HCT116 (cell line): ENCODE measurements around the gene MBD3. TPM values are rescaled to one million over a fixed set of nuclear protein-coding genes. Genes with fewer than 3 reads are reported as not detected.

Experiments
- ATAC-seq: fragments of 200-7000 bp; cut with Tn5 transposase; 2 replicates; pipeline ENCODE4 v1.9.1; 2020; ENCODE audit warnings: mild to moderate bottlenecking, moderate library complexity
- BruUV-seq: library from RNA; stranded (reverse); fragments of 400-500 nt; replicated peaks from 2 replicates; lab custom pipeline; 2021; lab: Mats Ljungman, UMichigan
- CTCF ChIA-PET: fragments of 300-600 bp; sonication (Branson Sonifier 250); formaldehyde crosslinking; loops from one replicate; lab custom pipeline; 2021; ENCODE audit warnings: antibody characterized with exemption; lab: Charles Lee
- POLR2A ChIA-PET: fragments of 300-600, 350-600 bp; sonication (Branson Sonifier 250); formaldehyde crosslinking; loops from one replicate; lab custom pipeline; 2021; ENCODE audit warnings: antibody characterized with exemption; lab: Charles Lee
- RAD21 ChIA-PET, 2 experiments: fragments of 300-600 bp; sonication (Branson Sonifier 250); formaldehyde crosslinking; loops; one replicate each; lab custom pipeline; 2023; ENCODE audit warnings: low total read pairs in 2 of 2; ENCODE audit not compliant: uncharacterized antibody in 2 of 2, unreplicated experiment in 2 of 2, low non-redundant PET in 1 of 2; lab: Charles Lee
- DNase-seq: peaks from one replicate; pipeline ENCODE4 v3.0.0-alpha.2; 2010; ENCODE audit warnings: low read depth, low spot score
- H2AFZ ChIP-seq: fragments of 200-600 bp; shearing (Covaris generic), sonication (generic); 2 replicates; pipeline ENCODE4 v1.6.1; 2017; ENCODE audit warnings: low read depth, mixed run types, mixed read lengths, antibody characterized with exemption, low read length; ENCODE audit not compliant: poor library complexity, severe bottlenecking
- H3K27ac ChIP-seq: 2 replicates; pipeline ENCODE4 v1.5.1; 2012; ENCODE audit warnings: low read depth, low read length
- H3K27me3 ChIP-seq: fragments of 200-600 bp; sonication (generic); 2 replicates; pipeline ENCODE4 v1.6.1; 2016; ENCODE audit warnings: mixed run types, low read length, mixed read lengths; ENCODE audit not compliant: insufficient read depth
- H3K36me3 ChIP-seq, 2 experiments: fragments of 200-500 bp in 1 of 2; fragments of 200-600 bp in 1 of 2; sonication (Bioruptor generic) in 1 of 2; sonication (generic) in 1 of 2; 2 replicates each; pipeline versions ENCODE4 v1.5.1 to v1.6.1; 2014 to 2016; ENCODE audit warnings: low read length in 2 of 2, inconsistent platforms in 1 of 2, mixed read lengths in 1 of 2, mixed run types in 1 of 2; ENCODE audit not compliant: insufficient read depth in 2 of 2, control insufficient read depth in 1 of 2
- H3K4me1 ChIP-seq, 2 experiments: fragments of 200-600 bp in 1 of 2; sonication (generic) in 1 of 2; 2 replicates each; pipeline versions ENCODE4 v1.5.1 to v1.6.1; 2012 to 2017; ENCODE audit warnings: low read length in 2 of 2, inconsistent platforms in 1 of 2, mild to moderate bottlenecking in 1 of 2, mixed read lengths in 1 of 2, mixed run types in 1 of 2, moderate library complexity in 1 of 2; ENCODE audit not compliant: insufficient read depth in 2 of 2, control insufficient read depth in 1 of 2
- H3K4me2 ChIP-seq: fragments of 200-600 bp; sonication (generic); 2 replicates; pipeline ENCODE4 v1.6.1; 2017; ENCODE audit warnings: mixed run types, low read length, mixed read lengths
- H3K4me3 ChIP-seq, 2 experiments: fragments of 200-600 bp in 1 of 2; sonication (generic) in 1 of 2; replicated peaks in 1 of 2; 2 replicates each; pipeline ENCODE4 v1.5.1; 2011 to 2016; ENCODE audit warnings: low read length in 2 of 2, control low read depth in 1 of 2, low read depth in 1 of 2, mild to moderate bottlenecking in 1 of 2, mixed read lengths in 1 of 2, mixed run types in 1 of 2
- H3K79me2 ChIP-seq: fragments of 200-600 bp; sonication (generic); 2 replicates; pipeline ENCODE4 v1.6.1; 2017; ENCODE audit warnings: mild to moderate bottlenecking, mixed run types, low read length, moderate library complexity, mixed read lengths; ENCODE audit not compliant: insufficient read depth
- H3K9ac ChIP-seq: fragments of 200-600 bp; sonication (generic); 2 replicates; pipeline ENCODE4 v1.6.1; 2016; ENCODE audit warnings: low read length, mixed read lengths
- H3K9me2 ChIP-seq: fragments of 200-600 bp; sonication (generic), shearing (Covaris generic); 2 replicates; pipeline ENCODE4 v1.6.1; 2017; ENCODE audit warnings: mixed run types, mild to moderate bottlenecking, moderate library complexity; ENCODE audit not compliant: insufficient read depth
- H3K9me3 ChIP-seq, 2 experiments: fragments of 200-500 bp in 1 of 2; fragments of 200-600 bp in 1 of 2; sonication (Bioruptor generic) in 1 of 2; sonication (generic) in 1 of 2; 2 replicates each; pipeline ENCODE4 v1.6.1; 2014 to 2017; ENCODE audit warnings: low read length in 2 of 2, mixed read lengths in 2 of 2, inconsistent platforms in 1 of 2, low read depth in 1 of 2, mild to moderate bottlenecking in 1 of 2, mixed run types in 1 of 2, moderate library complexity in 1 of 2; ENCODE audit not compliant: control insufficient read depth in 1 of 2, insufficient read depth in 1 of 2
- H4K20me1 ChIP-seq: fragments of 200-600 bp; sonication (generic), shearing (Covaris generic); 2 replicates; pipeline ENCODE4 v1.6.1; 2017; ENCODE audit warnings: mixed run types, mild to moderate bottlenecking, moderate library complexity; ENCODE audit not compliant: insufficient read depth
- CBX3 ChIP-seq: IDR thresholded peaks from 2 replicates; pipeline ENCODE4 v1.6.1; 2012; ENCODE audit warnings: low read depth
- CEBPB ChIP-seq: IDR thresholded peaks from 2 replicates; pipeline ENCODE4 v1.6.1; 2012; ENCODE audit warnings: low read depth
- EGR1 ChIP-seq: IDR thresholded peaks from 2 replicates; pipeline ENCODE4 v1.6.1; 2012; ENCODE audit warnings: low read depth
- ELF1 ChIP-seq: IDR thresholded peaks from 2 replicates; pipeline ENCODE4 v1.6.1; 2012; ENCODE audit warnings: low read depth, borderline replicate concordance
- EZH2 ChIP-seq: fragments of 200-600 bp; sonication (generic); IDR thresholded peaks from 2 replicates; pipeline ENCODE4 v1.6.1; 2017; ENCODE audit warnings: antibody characterized with exemption, mixed run types
- EZH2phosphoT487 ChIP-seq: fragments of 200-600 bp; IDR thresholded peaks from 2 replicates; pipeline ENCODE4 v1.6.1; 2018; ENCODE audit warnings: antibody characterized with exemption, borderline replicate concordance
- FOSL1 ChIP-seq: IDR thresholded peaks from 2 replicates; pipeline ENCODE4 v1.6.1; 2012; ENCODE audit warnings: low read depth
- JUND ChIP-seq: IDR thresholded peaks from 2 replicates; pipeline ENCODE4 v1.6.1; 2012
- POLR2A ChIP-seq: IDR thresholded peaks from 2 replicates; pipeline ENCODE4 v1.7.0; 2011; ENCODE audit warnings: borderline replicate concordance; ENCODE audit not compliant: insufficient read depth, insufficient read length; ENCODE audit errors: extremely low read depth
- POLR2AphosphoS5 ChIP-seq: IDR thresholded peaks from 2 replicates; pipeline ENCODE4 v1.6.1; 2011; ENCODE audit warnings: mild to moderate bottlenecking, low read depth, low read length, moderate library complexity
- RAD21 ChIP-seq: IDR thresholded peaks from 2 replicates; pipeline ENCODE4 v1.6.1; 2012; ENCODE audit warnings: low read depth, mild to moderate bottlenecking
- SIN3A ChIP-seq: IDR thresholded peaks from 2 replicates; pipeline ENCODE4 v1.6.1; 2012; ENCODE audit warnings: low read depth
- SP1 ChIP-seq: IDR thresholded peaks from 2 replicates; pipeline ENCODE4 v1.6.1; 2012; ENCODE audit warnings: low read depth
- SRF ChIP-seq: IDR thresholded peaks from 2 replicates; pipeline ENCODE4 v1.6.1; 2012; ENCODE audit warnings: low read depth
- TCF7L2 ChIP-seq: IDR thresholded peaks from 2 replicates; pipeline ENCODE4 v1.7.0; 2011; ENCODE audit warnings: borderline replicate concordance, inconsistent platforms; ENCODE audit not compliant: insufficient read depth, insufficient read length; ENCODE audit errors: extremely low read depth
- YY1 ChIP-seq: IDR thresholded peaks from 2 replicates; pipeline ENCODE4 v1.6.1; 2011; ENCODE audit warnings: low read length, low read depth, moderate library complexity, mild to moderate bottlenecking; ENCODE audit not compliant: insufficient replicate concordance; ENCODE audit errors: extremely low read depth
- ZFX ChIP-seq: fragments of 450-650 bp; IDR thresholded peaks from 2 replicates; pipeline ENCODE4 v1.6.1; 2017
- ZNF274 ChIP-seq: fragments of 200-500 bp; sonication (Bioruptor generic); IDR thresholded peaks from 2 replicates; pipeline ENCODE4 v1.6.1; 2014; ENCODE audit warnings: mild to moderate bottlenecking, low read depth, low read length, inconsistent platforms
- intact Hi-C: fragments of 100-400 bp; cut with micrococcal nuclease; formaldehyde crosslinking; loops from 2 replicates; pipeline ENCODE4 v1.10.0; 2022
- total RNA-seq: library from RNA; stranded (reverse); gene quantifications from one replicate; pipeline ENCODE4 v1.2.1, GENCODE V29; 2021; ENCODE audit not compliant: unreplicated experiment
- TF ChIP-seq, protein P1 (sequence below), 3 experiments: fragments of 200-600 bp in 1 of 3; sonication (generic) in 1 of 3; IDR thresholded peaks in 2 of 3; conservative IDR thresholded peaks in 1 of 3; 2 replicates each; pipeline ENCODE4 v1.5.1; 2012 to 2017; ENCODE audit warnings: low read depth in 2 of 3, low read length in 2 of 3, antibody characterized with exemption in 1 of 3, borderline replicate concordance in 1 of 3, control low read depth in 1 of 3, mild to moderate bottlenecking in 1 of 3, mixed read lengths in 1 of 3, mixed run types in 1 of 3, moderate library complexity in 1 of 3; ENCODE audit not compliant: insufficient read depth in 1 of 3
- TF ChIP-seq, protein P2 (sequence below): IDR thresholded peaks from 2 replicates; pipeline ENCODE4 v1.6.1; 2012
- TF ChIP-seq, protein P3 (sequence below): IDR thresholded peaks from 2 replicates; pipeline ENCODE4 v1.6.1; 2012
- TF ChIP-seq, protein P4 (sequence below): IDR thresholded peaks from 2 replicates; pipeline ENCODE4 v1.6.1; 2011; ENCODE audit warnings: mild to moderate bottlenecking, low read length, moderate library complexity; ENCODE audit not compliant: insufficient replicate concordance; ENCODE audit errors: extremely low read depth

The MBD3 gene
- total RNA-seq, 1 experiment from 2014 or later: 85.7 TPM

DNA sequence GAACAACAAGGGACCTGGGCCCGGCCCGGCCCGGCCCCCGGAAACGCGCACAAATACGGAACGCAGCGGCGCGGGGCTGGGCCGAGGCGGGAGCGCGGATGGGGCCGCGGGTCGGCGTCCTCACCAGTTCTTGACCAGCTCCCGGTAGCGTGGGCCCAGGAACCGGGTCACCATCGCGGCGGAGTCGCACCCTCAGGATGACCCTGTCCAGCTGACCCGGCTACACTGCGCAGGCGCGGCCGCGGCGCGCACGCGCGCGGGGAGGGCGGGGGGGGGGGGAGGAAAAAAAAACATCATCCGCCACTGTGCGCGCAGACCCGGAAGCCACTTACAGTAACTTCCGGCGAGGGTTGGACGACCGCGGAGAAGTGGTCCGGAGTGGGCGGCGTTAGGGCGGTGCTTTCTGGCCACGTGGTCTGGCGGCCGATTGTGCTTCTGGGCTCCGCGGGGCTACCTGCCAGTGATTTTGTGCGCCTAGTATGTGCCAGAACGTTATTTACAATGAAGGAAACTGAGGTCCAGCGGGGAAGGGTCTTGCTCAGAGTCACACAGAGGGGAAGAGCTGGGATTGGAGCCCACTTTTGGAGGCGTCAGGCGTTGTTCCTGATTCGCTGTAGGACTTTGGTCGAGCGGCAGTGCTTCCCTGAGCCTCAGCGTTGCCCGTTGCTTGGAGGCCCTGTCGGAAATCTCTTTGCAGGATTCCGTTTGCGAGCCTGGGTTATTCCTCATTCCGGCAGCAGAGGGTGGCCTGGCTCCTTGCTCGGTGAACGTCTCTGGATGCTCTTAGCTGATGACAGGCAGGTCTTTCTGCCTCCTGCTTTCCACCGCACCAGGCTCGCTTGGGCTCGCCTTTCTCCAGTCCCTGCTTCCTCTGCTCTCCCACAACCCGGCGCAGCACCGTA is 12.8 kb upstream of the MBD3 start, which contains the start of gene UQCR11:
TSS of gene UQCR11 (minus strand) at position 227 of the 902 bp plus-strand sequence. CDS start at position 174, 53 bp downstream.
- Histone ChIP-seq H3K79me2 (peaks cover 48% of the 10 kb centered on the region), H3K4me1 (peaks cover 18 to 55% of the 10 kb centered on the region in 2 experiments; a peak in 3 of 4 replicates), H3K9me2 (no peaks in the 10 kb centered on the region), H2AFZ (no peak within 1 kb of the TSS), H3K36me3 (peaks cover 2 to 3% of the 10 kb centered on the region in 2 experiments; a peak in 2 of 4 replicates), H3K4me2 (peak within 1 kb of the TSS; percentile 91), H3K4me3 (peak within 1 kb of the TSS; percentile 97 to 98), H3K9ac (peak within 1 kb of the TSS; percentile 99), H3K9me3 (no peaks in the 10 kb centered on the region), H3K27me3 (no peaks in the 10 kb centered on the region), H3K27ac (peak within 1 kb of the TSS; percentile 81), H4K20me1 (0 out of 2 replicates have a peak, but pooled peaks cover 3% of the 10 kb centered on the region)
- ATAC-seq: peak; percentile 88
- BruUV-seq: TSS peak; percentile 98
- ChIA-PET POLR2A (interaction anchor here (0.6 to 1.0 kb wide), 3 partner anchors 12 to 142 kb away, joined by 3 read pairs; no protein-coding TSS in a partner anchor), RAD21 (no interaction called here), CTCF (interaction anchor here (1.2 kb wide), 1 partner anchor 47 kb away, joined by 3 read pairs; no protein-coding TSS in a partner anchor)
- DNase-seq: peak; percentile 92
- intact Hi-C loops: loop anchor here (10.0 kb wide), 1 partner anchor 209 kb away; the partner anchor contains the start of gene ATP8B3
- TF ChIP-seq SRF (no peak), YY1 (no peak), TCF7L2 (no peak), EZH2phosphoT487 (no peak), POLR2A (peak; percentile 93), EGR1 (0 out of 2 replicates have a peak, but pooled peaks have one; percentile 27), SIN3A (peak; percentile 71; the same call in 1 of the 2 replicates), JUND (no peak), CBX3 (no peak; the same call in 1 of the 2 replicates), CEBPB (no peak), EZH2 (no peak), SP1 (no peak), RAD21 (no peak; the same call in 1 of the 2 replicates), POLR2AphosphoS5 (peak; percentile 94), ZNF274 (no peak), FOSL1 (no peak), ELF1 (no peak; the same call in 1 of the 2 replicates), ZFX (peak; percentile 24; the same call in 1 of the 2 replicates)
- TF ChIP-seq, protein P1, sequence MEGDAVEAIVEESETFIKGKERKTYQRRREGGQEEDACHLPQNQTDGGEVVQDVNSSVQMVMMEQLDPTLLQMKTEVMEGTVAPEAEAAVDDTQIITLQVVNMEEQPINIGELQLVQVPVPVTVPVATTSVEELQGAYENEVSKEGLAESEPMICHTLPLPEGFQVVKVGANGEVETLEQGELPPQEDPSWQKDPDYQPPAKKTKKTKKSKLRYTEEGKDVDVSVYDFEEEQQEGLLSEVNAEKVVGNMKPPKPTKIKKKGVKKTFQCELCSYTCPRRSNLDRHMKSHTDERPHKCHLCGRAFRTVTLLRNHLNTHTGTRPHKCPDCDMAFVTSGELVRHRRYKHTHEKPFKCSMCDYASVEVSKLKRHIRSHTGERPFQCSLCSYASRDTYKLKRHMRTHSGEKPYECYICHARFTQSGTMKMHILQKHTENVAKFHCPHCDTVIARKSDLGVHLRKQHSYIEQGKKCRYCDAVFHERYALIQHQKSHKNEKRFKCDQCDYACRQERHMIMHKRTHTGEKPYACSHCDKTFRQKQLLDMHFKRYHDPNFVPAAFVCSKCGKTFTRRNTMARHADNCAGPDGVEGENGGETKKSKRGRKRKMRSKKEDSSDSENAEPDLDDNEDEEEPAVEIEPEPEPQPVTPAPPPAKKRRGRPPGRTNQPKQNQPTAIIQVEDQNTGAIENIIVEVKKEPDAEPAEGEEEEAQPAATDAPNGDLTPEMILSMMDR (IDR thresholded peaks at IDR 0.05 in 2 of 3, conservative IDR thresholded peaks at IDR 0.05 in 1 of 3; ENCODE audit: borderline replicate concordance in 1 of 3, insufficient read depth in 1 of 3, low read depth in 2 of 3, low read length in 2 of 3): peak in 2 of 3 experiments; percentile 36 to 37; a peak in 4 of 6 replicates
- TF ChIP-seq, protein P2, sequence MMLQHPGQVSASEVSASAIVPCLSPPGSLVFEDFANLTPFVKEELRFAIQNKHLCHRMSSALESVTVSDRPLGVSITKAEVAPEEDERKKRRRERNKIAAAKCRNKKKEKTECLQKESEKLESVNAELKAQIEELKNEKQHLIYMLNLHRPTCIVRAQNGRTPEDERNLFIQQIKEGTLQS: no peak
- TF ChIP-seq, protein P3, sequence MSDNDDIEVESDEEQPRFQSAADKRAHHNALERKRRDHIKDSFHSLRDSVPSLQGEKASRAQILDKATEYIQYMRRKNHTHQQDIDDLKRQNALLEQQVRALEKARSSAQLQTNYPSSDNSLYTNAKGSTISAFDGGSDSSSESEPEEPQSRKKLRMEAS: peak; percentile 84
- TF ChIP-seq, protein P4, sequence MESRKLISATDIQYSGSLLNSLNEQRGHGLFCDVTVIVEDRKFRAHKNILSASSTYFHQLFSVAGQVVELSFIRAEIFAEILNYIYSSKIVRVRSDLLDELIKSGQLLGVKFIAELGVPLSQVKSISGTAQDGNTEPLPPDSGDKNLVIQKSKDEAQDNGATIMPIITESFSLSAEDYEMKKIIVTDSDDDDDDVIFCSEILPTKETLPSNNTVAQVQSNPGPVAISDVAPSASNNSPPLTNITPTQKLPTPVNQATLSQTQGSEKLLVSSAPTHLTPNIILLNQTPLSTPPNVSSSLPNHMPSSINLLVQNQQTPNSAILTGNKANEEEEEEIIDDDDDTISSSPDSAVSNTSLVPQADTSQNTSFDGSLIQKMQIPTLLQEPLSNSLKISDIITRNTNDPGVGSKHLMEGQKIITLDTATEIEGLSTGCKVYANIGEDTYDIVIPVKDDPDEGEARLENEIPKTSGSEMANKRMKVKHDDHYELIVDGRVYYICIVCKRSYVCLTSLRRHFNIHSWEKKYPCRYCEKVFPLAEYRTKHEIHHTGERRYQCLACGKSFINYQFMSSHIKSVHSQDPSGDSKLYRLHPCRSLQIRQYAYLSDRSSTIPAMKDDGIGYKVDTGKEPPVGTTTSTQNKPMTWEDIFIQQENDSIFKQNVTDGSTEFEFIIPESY: no peak
